RWPE2 (cell line): Measurements from ENCODE around the gene AIM2.

Source experiments
- ATAC-seq: fragments of 200-7000 bp; cut with Tn5 transposase; 3 replicates; pipeline ENCODE4 v1.9.1; 2021; ENCODE audit warnings: low read depth
- DNase-seq: peaks from one replicate; pipeline ENCODE4 v3.0.0-alpha.2; 2020; ENCODE audit warnings: low spot score
- H3K27ac ChIP-seq: fragments of 450-650 bp; 2 replicates; pipeline ENCODE4 v1.5.1; 2017; ENCODE audit warnings: mild to moderate bottlenecking; ENCODE audit not compliant: poor library complexity, severe bottlenecking
- H3K27me3 ChIP-seq: fragments of 250-450 bp; sonication (Bioruptor Pico); 2 replicates; pipeline ENCODE4 v1.5.1; 2021; ENCODE audit warnings: mild to moderate bottlenecking, moderate library complexity; ENCODE audit not compliant: insufficient read depth, poor library complexity, severe bottlenecking
- H3K36me3 ChIP-seq: fragments of 250-450 bp; sonication (Bioruptor Pico); 2 replicates; pipeline ENCODE4 v1.5.1; 2020; ENCODE audit warnings: low read depth, mild to moderate bottlenecking, moderate library complexity
- H3K4me1 ChIP-seq: fragments of 250-450 bp; sonication (Bioruptor Pico); 2 replicates; pipeline ENCODE4 v1.5.1; 2021; ENCODE audit warnings: mild to moderate bottlenecking, moderate library complexity; ENCODE audit not compliant: insufficient read depth, poor library complexity, severe bottlenecking
- H3K4me3 ChIP-seq: fragments of 250-450 bp; sonication (Bioruptor Pico); 2 replicates; pipeline ENCODE4 v1.5.1; 2021; ENCODE audit warnings: mild to moderate bottlenecking, moderate library complexity; ENCODE audit not compliant: severe bottlenecking
- H3K9me3 ChIP-seq: fragments of 250-450 bp; sonication (Bioruptor Pico); 2 replicates; pipeline ENCODE4 v1.5.1; 2021; ENCODE audit warnings: mild to moderate bottlenecking, moderate library complexity; ENCODE audit not compliant: severe bottlenecking
- CTCF ChIP-seq: fragments of 450-650 bp; IDR thresholded peaks from one replicate; pipeline ENCODE4 v1.5.1; 2017; ENCODE audit warnings: mild to moderate bottlenecking, moderate library complexity; ENCODE audit not compliant: poor library complexity, severe bottlenecking

AIM2 gene

GRCh38 chr1:159089184-159089791 is 12.7 kb upstream of the AIM2 start:
- TF ChIP-seq CTCF = peak; percentile 24
- Histone ChIP-seq H3K4me3 (no peak overlapping the region), H3K4me1 (peaks cover 49% of the 10 kb centered on the region), H3K27ac (peak overlapping the region; percentile 27), H3K9me3 (no peaks in the 10 kb centered on the region), H3K36me3 (no peaks in the 10 kb centered on the region), H3K27me3 (no peaks in the 10 kb centered on the region)
- ATAC-seq (no peak), DNase-seq (no peak)

GRCh38 chr1:159088546-159089183 is 12.1 kb upstream of the AIM2 start:
- Histone ChIP-seq H3K27me3 (no peaks in the 10 kb centered on the region), H3K4me3 (no peak overlapping the region), H3K36me3 (no peaks in the 10 kb centered on the region), H3K4me1 (peaks cover 49% of the 10 kb centered on the region), H3K9me3 (no peaks in the 10 kb centered on the region), H3K27ac (peak overlapping the region; percentile 27)
- ATAC-seq = no peak
- DNase-seq = no peak
- TF ChIP-seq CTCF = no peak

GRCh38 chr1:159088050-159088449 is 11.5 kb upstream of the AIM2 start:
- Histone ChIP-seq H3K36me3 (no peaks in the 10 kb centered on the region), H3K4me3 (no peak overlapping the region), H3K27me3 (no peaks in the 10 kb centered on the region), H3K9me3 (no peaks in the 10 kb centered on the region), H3K4me1 (peaks cover 46% of the 10 kb centered on the region), H3K27ac (peak overlapping the region; percentile 27)
- TF ChIP-seq CTCF = no peak
- DNase-seq = no peak
- ATAC-seq = peak; percentile 67

- Histone ChIP-seq H3K4me1 (peaks cover 14% of the 10 kb centered on the region), H3K4me3 (no peak overlapping the region), H3K27me3 (no peaks in the 10 kb centered on the region), H3K27ac (no peak overlapping the region), H3K9me3 (no peaks in the 10 kb centered on the region), H3K36me3 (no peaks in the 10 kb centered on the region)
- no peak for DNase-seq
- TF ChIP-seq CTCF = no peak
- no peak for ATAC-seq
Measured at GRCh38 chr1:159084867-159085266, 8.3 kb upstream of the AIM2 start.

GRCh38 chr1:159084152-159084551 is 7.6 kb upstream of the AIM2 start:
- no peak for TF ChIP-seq CTCF
- H3K27me3 ChIP-seq = no peaks in the 10 kb centered on the region
- H3K36me3 ChIP-seq = no peaks in the 10 kb centered on the region

More at GRCh38 chr1:159084152-159084551, 7.6 kb upstream of the AIM2 start:
- Histone ChIP-seq H3K4me3 (no peak overlapping the region), H3K9me3 (no peaks in the 10 kb centered on the region), H3K4me1 (peaks cover 11% of the 10 kb centered on the region), H3K27ac (no peak overlapping the region)
- no peak for ATAC-seq
- DNase-seq = no peak
